HG03159 (cell line): ENCODE results near the gene CISD3.

Source experiments
- ATAC-seq: cut with Tn5 transposase; IDR thresholded peaks from one replicate; pipeline ENCODE4 v1.9.1; 2021; ENCODE audit warnings: mild to moderate bottlenecking, moderate library complexity; ENCODE audit not compliant: unreplicated experiment

CISD3 gene

GRCh38 chr17:38727736-38728135, 2.4 kb upstream of the CISD3 start:
- ATAC-seq, result no peak

- no peak for ATAC-seq
Observed at GRCh38 chr17:38728290-38728831, 1.8 kb upstream of the CISD3 start.

- no peak for ATAC-seq
Observed at GRCh38 chr17:38729368-38729885, 714 bp upstream of the CISD3 start.

DNA sequence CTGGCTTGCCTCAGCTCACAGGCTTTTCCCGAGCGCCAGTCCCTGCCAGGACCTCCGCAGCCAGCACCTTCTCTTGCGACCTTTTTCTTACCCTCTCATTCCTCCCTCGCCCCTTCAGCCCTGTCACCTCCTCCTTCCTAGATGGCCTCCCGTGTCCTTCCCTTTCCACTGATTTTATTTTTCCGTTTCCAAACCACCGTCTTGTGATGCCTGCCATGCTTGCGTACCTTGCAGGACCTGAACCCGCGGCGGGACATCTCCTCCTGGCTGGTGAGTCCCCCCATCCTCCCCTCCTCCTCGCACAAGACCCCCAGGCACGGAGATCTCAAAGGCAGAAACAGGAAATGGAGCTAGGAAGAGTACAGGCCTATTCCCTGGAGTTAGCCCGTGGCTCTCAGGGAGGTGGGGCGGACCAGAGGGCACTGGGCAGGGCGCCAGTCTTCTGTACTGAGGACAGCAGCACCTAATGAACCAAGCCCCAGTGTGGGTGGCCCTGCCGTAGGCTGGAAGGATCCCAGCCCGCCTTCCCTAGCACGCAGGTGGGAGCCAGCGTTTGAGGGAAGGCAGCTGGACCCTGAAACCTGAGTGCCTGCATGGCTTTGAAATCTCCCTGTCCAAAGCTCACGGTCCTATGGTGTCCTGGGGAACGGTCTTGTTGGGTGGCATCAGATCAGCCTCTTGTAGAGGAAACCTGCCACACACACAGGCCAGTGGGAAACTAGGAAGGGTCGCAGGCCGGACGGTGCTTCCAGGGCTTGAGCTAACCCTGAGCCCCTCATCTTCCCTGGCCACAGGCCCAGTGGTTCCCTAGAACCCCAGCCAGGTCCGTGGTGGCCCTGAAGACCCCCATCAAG, 612 bp downstream of the CISD3 start:
- ATAC-seq, result no peak

DNA sequence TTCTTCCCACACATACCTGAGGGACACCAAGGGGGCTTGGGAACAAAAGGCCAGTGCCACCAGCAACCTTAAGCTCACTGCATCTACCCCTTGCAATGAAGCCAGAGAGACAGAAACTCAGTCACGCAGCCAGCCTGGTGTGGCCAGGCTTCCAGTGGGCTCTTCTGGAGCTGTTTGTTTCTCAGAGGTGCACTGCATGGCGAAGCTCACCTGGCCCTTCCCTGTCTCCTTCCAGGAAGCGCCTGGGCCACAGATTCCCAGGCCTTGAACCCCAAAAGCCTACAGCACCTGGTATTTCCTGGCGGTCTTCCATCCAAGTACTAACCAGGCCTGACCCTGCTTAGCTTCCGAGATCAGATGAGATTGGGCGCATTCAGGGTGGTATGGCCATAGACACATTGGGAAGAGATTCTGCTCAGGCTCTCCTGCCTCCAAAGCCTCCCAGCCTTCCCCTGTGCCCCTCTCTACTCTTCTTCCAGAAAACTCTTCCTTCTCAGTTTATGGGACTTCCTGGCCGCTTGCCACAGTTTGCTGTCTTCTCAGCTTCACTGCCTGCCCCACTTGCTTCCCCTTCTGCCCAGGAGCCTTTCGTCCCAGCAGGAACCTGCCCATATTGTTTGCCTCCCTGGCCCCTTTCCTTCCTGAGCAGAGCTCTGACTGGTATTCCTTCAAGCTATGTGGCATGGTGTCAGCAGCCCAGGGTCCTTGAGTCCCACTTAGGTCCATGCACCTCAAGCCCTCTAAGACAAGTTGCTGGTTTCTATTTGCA, 1.6 kb downstream of the CISD3 start:
- ATAC-seq, result no peak

GRCh38 chr17:38732376-38733281, 2.5 kb downstream of the CISD3 start:
- ATAC-seq, result no peak

GRCh38 chr17:38733282-38733981, 3.3 kb downstream of the CISD3 start:
- ATAC-seq, result no peak

DNA sequence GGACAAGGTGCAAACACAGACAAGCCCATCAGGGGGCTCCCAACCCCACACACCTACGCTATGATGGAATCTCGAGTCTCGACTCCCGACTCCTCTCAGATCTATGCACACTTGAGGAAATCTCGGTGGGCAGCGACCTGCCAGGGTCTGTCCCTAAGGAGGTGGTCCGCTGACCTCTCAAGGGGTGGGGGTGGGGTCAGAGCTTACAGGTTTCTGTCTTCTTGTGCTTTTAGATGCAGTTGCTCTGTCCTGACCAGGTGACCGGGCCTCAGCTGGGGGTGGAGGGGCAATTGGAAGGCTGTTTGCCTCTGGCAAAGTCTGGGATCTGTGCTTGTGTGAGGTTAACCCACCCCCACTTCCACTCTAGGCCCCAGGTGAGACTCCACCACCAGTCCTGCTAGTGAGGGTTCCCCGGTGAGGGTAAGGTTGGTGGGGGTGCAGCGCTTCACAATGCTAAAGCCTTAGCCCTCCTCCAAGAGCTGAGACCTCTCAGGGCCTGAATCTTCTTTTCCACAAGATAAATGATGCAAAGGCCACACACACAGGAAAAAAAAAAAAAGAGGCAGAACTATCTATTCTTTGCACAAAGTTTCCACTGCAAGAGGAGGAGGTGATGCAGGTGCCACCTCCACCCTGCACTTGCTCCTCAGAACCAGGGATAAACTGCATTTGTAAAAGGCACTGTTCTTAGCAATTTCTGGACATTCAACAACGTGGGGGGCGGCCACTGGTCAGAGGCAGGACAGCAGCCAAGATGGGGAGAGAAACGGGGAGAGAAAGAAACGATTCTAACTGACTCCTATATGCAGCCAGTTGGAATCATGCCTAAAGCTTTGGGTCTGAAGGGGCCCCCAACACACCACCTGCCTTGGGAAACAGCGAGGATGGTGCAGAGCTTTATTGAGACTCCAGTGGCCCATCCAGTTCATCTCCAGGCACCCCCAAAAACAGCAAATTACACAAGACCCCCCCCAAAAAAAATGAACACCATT, 4.1 kb downstream of the CISD3 start:
- ATAC-seq, result no peak

GRCh38 chr17:38735161-38735997, 5.2 kb downstream of the CISD3 start:
- ATAC-seq, result no peak

- no peak for ATAC-seq
Observed at GRCh38 chr17:38738007-38738662, 8.0 kb downstream of the CISD3 start.

DNA sequence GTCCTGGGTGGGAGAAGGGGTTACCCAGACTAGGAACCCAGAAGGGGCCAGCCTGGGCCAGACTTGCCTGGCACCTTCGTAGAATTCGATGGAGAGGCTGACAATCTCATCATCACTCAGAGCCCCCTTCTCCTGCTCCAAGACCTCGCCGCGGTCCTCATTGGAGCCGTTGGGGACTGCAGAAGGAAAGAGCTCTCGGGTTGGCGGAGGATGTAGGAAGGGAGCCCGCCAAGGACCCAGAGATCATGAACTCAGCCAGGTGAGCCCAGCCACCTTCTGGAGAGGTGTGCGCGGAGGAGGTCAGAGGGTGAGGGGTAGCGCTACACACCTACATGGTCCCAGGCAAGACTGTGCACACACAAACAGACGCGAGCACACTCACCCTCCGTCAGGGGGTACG, 8.5 kb downstream of the CISD3 start:
- ATAC-seq, result no peak

DNA sequence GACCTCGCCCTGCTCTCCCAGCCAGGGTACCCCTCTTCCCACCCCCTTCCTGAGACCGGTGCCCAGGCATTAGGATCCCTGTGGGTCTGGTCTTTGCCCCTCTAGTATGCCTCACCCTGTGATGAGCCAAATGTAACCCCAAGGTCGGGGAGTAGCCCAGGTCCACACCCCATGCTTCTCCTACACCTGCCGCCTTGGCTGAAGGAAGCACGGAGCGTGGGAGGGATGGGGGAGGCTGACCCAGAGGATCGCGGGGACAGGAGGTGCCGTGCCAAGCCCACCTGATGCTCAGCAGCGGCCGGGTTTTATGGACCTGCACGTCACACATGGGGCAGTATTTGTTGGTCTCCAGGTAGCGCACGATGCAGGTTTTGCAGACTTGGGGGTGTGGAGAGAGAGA, 9.2 kb downstream of the CISD3 start:
- ATAC-seq, result no peak

DNA sequence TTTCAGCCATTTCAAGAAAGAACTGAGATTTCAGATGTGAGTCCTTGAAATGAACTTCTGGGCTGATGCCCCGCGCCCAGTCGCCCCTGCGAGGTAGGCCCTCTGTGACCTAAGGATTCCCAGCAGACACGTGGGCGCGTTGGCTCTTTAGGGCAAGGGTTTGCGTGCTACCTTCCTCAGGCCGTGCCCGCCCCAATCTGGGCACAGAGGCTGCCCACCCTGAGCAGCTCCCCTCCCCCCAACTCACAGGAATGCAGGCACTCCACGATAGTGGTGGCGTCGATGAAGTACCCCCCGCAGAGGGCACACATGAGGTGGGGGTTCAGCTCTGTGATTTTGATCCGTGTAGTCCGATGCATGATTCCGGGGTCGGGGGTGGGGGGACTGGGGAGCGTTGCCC, 9.9 kb downstream of the CISD3 start:
- no peak for ATAC-seq

DNA sequence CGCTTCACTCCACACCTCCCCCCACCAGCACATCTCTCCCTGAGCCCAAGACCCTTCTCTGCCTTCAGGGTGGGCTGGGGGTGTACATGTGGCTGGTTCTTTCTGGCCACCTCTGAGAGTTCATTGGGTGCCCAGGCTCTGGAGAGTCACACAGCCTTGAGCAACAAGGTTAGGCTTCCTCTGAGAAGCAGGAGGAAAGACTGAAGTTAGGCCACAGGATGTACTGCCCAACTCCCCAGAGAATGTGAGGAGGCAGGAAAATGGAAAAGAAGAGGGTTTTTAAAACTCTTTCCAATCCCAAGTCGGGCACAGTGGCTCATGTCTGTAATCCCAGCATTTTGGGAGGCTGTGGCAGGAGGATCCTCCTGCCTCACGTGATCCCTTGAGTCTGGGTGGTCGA, 10.7 kb downstream of the CISD3 start:
- ATAC-seq, result no peak

DNA sequence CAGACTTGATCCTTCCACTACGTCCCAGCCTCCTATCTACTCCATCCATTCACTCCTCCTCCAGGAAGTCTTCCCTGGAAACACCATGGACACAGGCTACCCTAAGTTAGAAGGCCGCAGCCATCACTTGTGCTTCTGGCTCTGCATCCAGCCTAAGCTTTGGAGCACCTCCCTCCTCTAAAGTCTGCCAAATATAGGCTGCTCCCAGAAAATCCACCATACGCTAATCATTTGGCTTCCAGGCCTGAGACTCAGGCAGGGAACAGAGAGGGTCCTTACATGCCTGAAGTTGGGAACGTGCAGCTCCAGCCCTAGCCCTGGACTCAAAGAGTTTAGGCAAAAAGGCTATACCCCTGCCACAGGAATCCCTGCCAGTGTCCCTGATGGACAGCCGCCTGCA, 11.3 kb downstream of the CISD3 start:
- no peak for ATAC-seq

GRCh38 chr17:38741921-38742410, 11.8 kb downstream of the CISD3 start:
- ATAC-seq, result no peak
